K562 (cell line): Measurements from ENCODE around the gene AMOTL1. TPM values are rescaled to one million over a fixed set of nuclear protein-coding genes. Genes with fewer than 3 reads are reported as not detected.
A peak's percentile ranks its signal among the peaks of the same experiment; 100 is the strongest.

Experiments
- ATAC-seq: fragments of 200-7000 bp; cut with Tn5 transposase; 3 replicates; pipeline ENCODE4 v1.9.1; 2020; ENCODE audit warnings: moderate library complexity
- BruUV-seq: library from RNA; stranded (reverse); fragments of 400-500 nt; replicated peaks from 2 replicates; lab custom pipeline; 2021; lab: Mats Ljungman, UMichigan
- CTCF ChIA-PET: fragments of 300-600 bp; formaldehyde crosslinking; extraction: SDS; loops from one replicate; lab custom pipeline; 2021; ENCODE audit warnings: low intra/inter-chr PET ratio; lab: Yijun Ruan, JAX
- POLR2A ChIA-PET: fragments of 300-600, 350-650 bp; sonication (Branson Sonifier 250); formaldehyde crosslinking; extraction: SDS; loops from one replicate; lab custom pipeline; 2021; ENCODE audit warnings: antibody characterized with exemption, inconsistent platforms; lab: Yijun Ruan, JAX
- DNase-seq, 4 experiments: peaks; one replicate each; pipeline versions ENCODE4 v3.0.0 to v3.0.0-alpha.2; 2011 to 2018; ENCODE audit warnings: low spot score in 3 of 4, mixed read lengths in 3 of 4; ENCODE audit errors: extremely low read depth in 1 of 4
- FAIRE-seq: peaks from 2 replicates; lab custom pipeline; 2011; peaks lifted over from hg19 to GRCh38; lab: Jason Lieb, UNC
- H2AFZ ChIP-seq: 2 replicates; pipeline ENCODE4 v1.6.0; 2011; ENCODE audit warnings: low read depth, low read length, control low read depth, inconsistent platforms
- H3K27ac ChIP-seq: fragments of 200-600 bp; 3 replicates; pipeline ENCODE4 v1.8.0; 2011; ENCODE audit warnings: low read depth, mild to moderate bottlenecking, control low read depth, inconsistent platforms, low read length, moderate library complexity, mixed read lengths; ENCODE audit errors: extremely low read depth
- H3K27me3 ChIP-seq, 2 experiments: fragments of 300-600 bp in 1 of 2; 2 replicates in 1 of 2; 3 replicates in 1 of 2; pipeline versions ENCODE4 v1.6.0 to v1.8.0; 2011; ENCODE audit warnings: inconsistent platforms in 2 of 2, low read length in 2 of 2, mild to moderate bottlenecking in 1 of 2, mixed read lengths in 1 of 2, moderate library complexity in 1 of 2; ENCODE audit not compliant: control insufficient read depth in 2 of 2, insufficient read depth in 2 of 2
- H3K36me3 ChIP-seq: fragments of 300-600 bp; 3 replicates; pipeline ENCODE4 v1.8.0; 2011; ENCODE audit warnings: mild to moderate bottlenecking, low read length, inconsistent platforms; ENCODE audit not compliant: control insufficient read depth, insufficient read depth
- H3K4me1 ChIP-seq, 2 experiments: fragments of 200-600 bp in 1 of 2; replicated peaks in 1 of 2; 2 replicates in 1 of 2; 3 replicates in 1 of 2; pipeline versions ENCODE4 v1.5.1 to v1.8.0; 2011; ENCODE audit warnings: inconsistent platforms in 2 of 2, low read length in 2 of 2, mild to moderate bottlenecking in 1 of 2, mixed read lengths in 1 of 2, moderate library complexity in 1 of 2; ENCODE audit not compliant: control insufficient read depth in 2 of 2, insufficient read depth in 2 of 2
- H3K4me2 ChIP-seq: 2 replicates; pipeline ENCODE4 v1.6.1; 2011; ENCODE audit warnings: low read length, control low read depth, inconsistent platforms, mixed read lengths; ENCODE audit not compliant: insufficient read depth
- H3K4me3 ChIP-seq: fragments of 200-600 bp; sonication (generic), shearing (Covaris generic); 2 replicates; pipeline ENCODE4 v1.5.1; 2016; ENCODE audit warnings: control low read depth, inconsistent platforms
- H3K79me2 ChIP-seq: fragments of 200-600 bp; 3 replicates; pipeline ENCODE4 v1.8.0; 2011; ENCODE audit warnings: low read length, inconsistent platforms; ENCODE audit not compliant: control insufficient read depth, insufficient read depth
- H3K9ac ChIP-seq, 2 experiments: 2 replicates each; pipeline versions ENCODE4 v1.6.0 to v1.6.1; 2011; ENCODE audit warnings: low read depth in 2 of 2, low read length in 2 of 2, control low read depth in 1 of 2, inconsistent platforms in 1 of 2, mild to moderate bottlenecking in 1 of 2, mixed read lengths in 1 of 2; ENCODE audit not compliant: insufficient read depth in 1 of 2
- H3K9me1 ChIP-seq: one replicate; pipeline ENCODE4 v1.6.0; 2011; ENCODE audit warnings: inconsistent platforms, mild to moderate bottlenecking, low read length, moderate library complexity; ENCODE audit not compliant: control insufficient read depth, insufficient read depth
- H3K9me3 ChIP-seq: replicated peaks from 2 replicates; pipeline ENCODE4 v1.5.1; 2011; ENCODE audit warnings: low read depth, low read length, inconsistent platforms; ENCODE audit not compliant: control insufficient read depth, insufficient read depth
- H4K20me1 ChIP-seq: replicated peaks from 2 replicates; pipeline ENCODE4 v1.6.1; 2011; ENCODE audit warnings: low read length, inconsistent platforms, mixed read lengths; ENCODE audit not compliant: control insufficient read depth, insufficient read depth
- CEBPB ChIP-seq: fragments of 450-650 bp; IDR thresholded peaks from 2 replicates; pipeline ENCODE4 v1.6.1; 2016; ENCODE audit warnings: missing genetic modification characterization, missing compliant biosample characterization
- CEBPG ChIP-seq, 3 experiments: fragments of 200-800 bp in 1 of 3; sonication (Bioruptor generic) in 1 of 3; sonication (generic) in 1 of 3; formaldehyde crosslinking in 1 of 3; IDR thresholded peaks in 2 of 3; conservative IDR thresholded peaks in 1 of 3; 2 replicates each; pipeline versions ENCODE4 v1.6.1 to v1.8.0; 2016 to 2022; ENCODE audit warnings: missing compliant biosample characterization in 2 of 3, missing genetic modification characterization in 2 of 3, mild to moderate bottlenecking in 1 of 3, missing genetic modification reagents in 1 of 3
- RB1 ChIP-seq: fragments of 450-650 bp; IDR thresholded peaks from 2 replicates; pipeline ENCODE4 v1.6.1; 2017; ENCODE audit warnings: low read depth, mild to moderate bottlenecking
- ZFP36 ChIP-seq: fragments of 150-350 bp; IDR thresholded peaks from 2 replicates; pipeline ENCODE4 v1.6.1; 2018; ENCODE audit warnings: low read length, low read depth; ENCODE audit not compliant: partially characterized antibody
- WGBS: fragments of 100-300 bp; shearing (Covaris generic); methylation state at CpG from one replicate; pipeline ENCODE4 v1.1.6; 2016; ENCODE audit warnings: low coverage, mixed read lengths; ENCODE audit not compliant: insufficient coverage; ENCODE audit errors: missing lambda C conversion rate; 5-methylcytosine and 5-hydroxymethylcytosine counted together
- in situ Hi-C: fragments of 300-500 bp; cut with MboI; formaldehyde crosslinking; loops from 4 replicates; pipeline ENCODE4 v1.15.0; 2018; ENCODE audit warnings: inconsistent platforms, mixed read lengths
- intact Hi-C: fragments of 100-400 bp; cut with micrococcal nuclease; formaldehyde crosslinking; loops from 2 replicates; pipeline ENCODE4 v1.14.2; 2022
- polyA plus RNA-seq, 8 experiments: library from polyadenylated mRNA; depleted of rRNA in 4 of 8; stranded (reverse) in 5 of 8; unstranded in 3 of 8; fragments of >200 nt; fragmentation: Nextera tagmentation in 2 of 8; fragmentation: Illumina TruSeq in 1 of 8; extraction: Ambion mirVana in 2 of 8; extraction: Trizol in 1 of 8; gene quantifications; 2 replicates each; pipeline versions ENCODE4 v1.2.1 to v1.2.3, GENCODE V29; 2011 to 2014; ENCODE audit warnings: inconsistent platforms in 1 of 8, missing spikeins in 1 of 8
- total RNA-seq, 7 experiments: library from RNA; depleted of rRNA in 6 of 7; stranded (reverse); fragments of >200 nt in 6 of 7; fragmentation: Illumina TruSeq in 2 of 7; extraction: Trizol in 2 of 7; gene quantifications; 2 replicates each; pipeline versions ENCODE4 v1.2.1 to v1.2.3, GENCODE V29; 2011 to 2021; ENCODE audit warnings: low replicate concordance in 1 of 7

Gene AMOTL1
- total and polyA plus RNA-seq, 9 of the 15 experiments (the other 6 are each of a cell fraction or from before 2014, with no cell fraction given), result 4.0 to 35.4 (median 14.0) TPM

GRCh38 chr11:94815705-94816344 lies 47.7 kb downstream of the AMOTL1 start (continued):
- TF ChIP-seq ZFP36, result peak; percentile 74

GRCh38 chr11:94820480-94820879 lies 52.3 kb downstream of the AMOTL1 start:
- Histone ChIP-seq H3K36me3 (peaks cover 34% of the 10 kb centered on the region; the same call in 2 of the 3 replicates), H3K79me2 (no peaks in the 10 kb centered on the region), H3K4me3 (no peak overlapping the region), H3K27me3 (no peaks in the 10 kb centered on the region; a peak in 1 of 5 replicates), H4K20me1 (no peaks in the 10 kb centered on the region), H3K4me1 (peaks cover 0 to 4% of the 10 kb centered on the region in 2 experiments; a peak in 1 of 5 replicates), H3K9me1 (no peaks in the 10 kb centered on the region)
- CTCF ChIA-PET, result no interaction called here
- WGBS, result 47% methylated on average over 7 of the region's 7 CpGs
- intact Hi-C loops, result no loop called here
- TF ChIP-seq CEBPB (tag) (0 out of 2 replicates have a peak, but pooled peaks have one; percentile 7), RB1 (no peak), CEBPG (CRISPR knock-in tag; IDR thresholded peaks at IDR 0.05) (no peak), CEBPG (tag; conservative IDR thresholded peaks at IDR 0.05 in 1 of 2, IDR thresholded peaks at IDR 0.05 in 1 of 2) (peak; percentile 66)
- TF ChIP-seq, all 486 proteins: peak for 2
- H2AFZ ChIP-seq, result no peak overlapping the region
- ATAC-seq (no peak), FAIRE-seq (no peak), DNase-seq (no peak)
- no peaks in the 10 kb centered on the region for H3K9me3 ChIP-seq
- no TSS peak for BruUV-seq
- no peak overlapping the region for H3K9ac ChIP-seq
- no peak overlapping the region for H3K4me2 ChIP-seq
- in situ Hi-C loops, result no loop called here
- POLR2A ChIA-PET, result interaction anchor here (2.2 kb wide), 1 partner anchor 9 kb away, joined by 8 read pairs; no protein-coding TSS in a partner anchor
- H3K27ac ChIP-seq, result no peak overlapping the region
